Fibroblast of the aortic adventitia (primary cell): ENCODE results near the gene OSBPL1A. TPM values are rescaled to one million over a fixed set of nuclear protein-coding genes. Genes with fewer than 3 reads are reported as not detected.

Source experiments
- DNase-seq: peaks from one replicate; pipeline ENCODE4 v3.0.0-alpha.2; 2010; ENCODE audit warnings: low read depth
- H3K4me3 ChIP-seq: 2 replicates; pipeline ENCODE4 v1.5.1; 2011; ENCODE audit warnings: low read depth, mild to moderate bottlenecking, control low read depth, low read length, moderate library complexity
- total RNA-seq: library from RNA; depleted of rRNA; stranded (reverse); fragments of >200 nt; gene quantifications from 2 replicates; pipeline ENCODE4 v1.2.3, GENCODE V29; 2012; ENCODE audit warnings: low replicate concordance
- TF ChIP-seq, protein P1 (sequence below): IDR thresholded peaks from 2 replicates; pipeline ENCODE4 v1.5.1; 2011; ENCODE audit warnings: mild to moderate bottlenecking, low read length, control low read depth, inconsistent platforms; ENCODE audit not compliant: insufficient read depth

OSBPL1A gene
- total RNA-seq, 1 donor, result 80.4 TPM

- no peak for DNase-seq
- H3K4me3 ChIP-seq, result no peak overlapping the region
- TF ChIP-seq, protein P1, sequence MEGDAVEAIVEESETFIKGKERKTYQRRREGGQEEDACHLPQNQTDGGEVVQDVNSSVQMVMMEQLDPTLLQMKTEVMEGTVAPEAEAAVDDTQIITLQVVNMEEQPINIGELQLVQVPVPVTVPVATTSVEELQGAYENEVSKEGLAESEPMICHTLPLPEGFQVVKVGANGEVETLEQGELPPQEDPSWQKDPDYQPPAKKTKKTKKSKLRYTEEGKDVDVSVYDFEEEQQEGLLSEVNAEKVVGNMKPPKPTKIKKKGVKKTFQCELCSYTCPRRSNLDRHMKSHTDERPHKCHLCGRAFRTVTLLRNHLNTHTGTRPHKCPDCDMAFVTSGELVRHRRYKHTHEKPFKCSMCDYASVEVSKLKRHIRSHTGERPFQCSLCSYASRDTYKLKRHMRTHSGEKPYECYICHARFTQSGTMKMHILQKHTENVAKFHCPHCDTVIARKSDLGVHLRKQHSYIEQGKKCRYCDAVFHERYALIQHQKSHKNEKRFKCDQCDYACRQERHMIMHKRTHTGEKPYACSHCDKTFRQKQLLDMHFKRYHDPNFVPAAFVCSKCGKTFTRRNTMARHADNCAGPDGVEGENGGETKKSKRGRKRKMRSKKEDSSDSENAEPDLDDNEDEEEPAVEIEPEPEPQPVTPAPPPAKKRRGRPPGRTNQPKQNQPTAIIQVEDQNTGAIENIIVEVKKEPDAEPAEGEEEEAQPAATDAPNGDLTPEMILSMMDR, result no peak
Measured at GRCh38 chr18:24127735-24128134, 269.9 kb downstream of the OSBPL1A start.

DNA sequence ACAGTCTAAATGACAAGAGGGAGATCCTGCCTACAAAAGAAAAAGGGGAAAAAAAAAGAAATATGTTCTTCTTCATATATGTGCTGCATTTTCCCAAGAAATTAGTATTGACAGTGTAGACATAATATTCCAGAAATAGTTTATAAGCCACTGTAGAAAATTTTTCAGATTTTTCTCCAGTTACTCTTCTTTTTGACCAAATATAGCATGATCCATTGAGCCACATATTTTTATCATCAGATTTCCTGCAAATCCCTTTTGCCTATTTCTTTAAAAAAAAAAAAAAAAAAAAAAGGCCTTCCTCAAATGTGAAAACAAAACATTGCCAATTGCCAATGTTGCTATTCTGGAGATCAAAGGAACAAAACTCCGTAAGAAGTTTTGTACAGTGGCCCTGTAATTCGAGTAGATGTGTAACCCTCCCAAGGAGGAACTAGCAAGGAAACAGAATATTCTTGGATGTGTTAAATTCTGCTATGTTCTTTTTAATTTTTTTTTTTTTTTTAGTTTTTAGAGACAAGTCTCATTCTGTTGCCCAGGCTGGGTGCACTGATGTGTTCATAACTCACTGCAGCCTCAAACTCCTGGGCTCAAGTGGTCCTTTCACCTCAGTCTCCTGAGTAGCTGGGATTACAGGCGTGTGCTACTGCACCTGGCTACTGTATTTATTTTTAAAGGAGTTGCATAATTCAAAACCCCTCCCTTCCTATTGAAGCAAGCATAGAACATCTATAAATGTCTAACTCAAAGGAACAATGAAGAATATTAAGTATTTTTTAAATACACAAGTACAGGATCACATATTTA, 271.3 kb downstream of the OSBPL1A start:
- no peak overlapping the region for H3K4me3 ChIP-seq
- DNase-seq, result peak; percentile 28
- TF ChIP-seq, protein P1, result no peak

- TF ChIP-seq, protein P1, result no peak
- DNase-seq, result no peak
- no peak overlapping the region for H3K4me3 ChIP-seq
Measured at GRCh38 chr18:24121625-24122024, 276.0 kb downstream of the OSBPL1A start.

GRCh38 chr18:24120676-24121075, 276.9 kb downstream of the OSBPL1A start:
- DNase-seq, result no peak
- TF ChIP-seq, protein P1, result no peak
- no peak overlapping the region for H3K4me3 ChIP-seq

GRCh38 chr18:24118750-24119577, 278.7 kb downstream of the OSBPL1A start:
- peak; percentile 85 for DNase-seq
- TF ChIP-seq, protein P1, result peak; percentile 76
- no peak overlapping the region for H3K4me3 ChIP-seq

DNA sequence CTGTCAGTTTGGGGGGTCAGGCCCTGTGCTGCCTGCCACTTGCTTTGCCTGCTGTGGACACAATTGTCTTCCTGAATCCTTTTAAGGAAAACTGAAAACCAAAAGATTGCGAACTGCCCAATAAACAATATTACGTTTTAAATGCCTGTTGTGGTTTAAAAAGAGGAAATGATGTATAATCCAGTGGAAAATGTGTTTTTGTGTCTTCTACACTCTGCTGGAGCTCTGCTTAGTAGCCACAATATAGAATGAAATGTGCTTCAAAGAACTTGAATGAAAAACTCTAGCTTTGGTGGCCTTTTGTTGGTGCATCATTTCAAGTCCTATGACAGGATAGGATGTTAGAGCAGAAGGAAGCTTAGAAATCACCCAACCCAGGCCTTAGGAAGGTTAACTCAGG, 282.0 kb downstream of the OSBPL1A start:
- TF ChIP-seq, protein P1, result no peak
- DNase-seq, result no peak
- H3K4me3 ChIP-seq, result no peak overlapping the region
